ENCODE measurements around the gene MYCBPAP.

Gene MYCBPAP

GRCh38 chr17:50507871-50508572 lies at the start of gene MYCBPAP:
TSS of gene MYCBPAP (plus strand) at chr17:50508439. CDS start at chr17:50508675, 236 bp downstream.
- Histone ChIP-seq H3K27ac (ENCODE audit: low read length) (no peak within 1 kb of the TSS), H3K9me3 (ENCODE audit: control insufficient read depth in 2 of 2, low read length in 2 of 2) (no peaks in the 10 kb centered on the region), H3K4me3 (ENCODE audit: low read length in 2 of 2) (peak within 1 kb of the TSS; percentile 73), H3K4me1 (ENCODE audit: control insufficient read depth, insufficient read depth, low read length) (peaks cover 7% of the 10 kb centered on the region), H3K9ac (ENCODE audit: low read length in 2 of 2) (peak within 1 kb of the TSS; percentile 62 to 77), H3K27me3 (ENCODE audit: control insufficient read depth in 1 of 2, insufficient read depth in 2 of 2, low read length in 2 of 2) (peaks cover 0 to 2% of the 10 kb centered on the region in 2 donors), H3K36me3 (ENCODE audit: control insufficient read depth in 2 of 2, insufficient read depth in 2 of 2, low read length in 2 of 2) (no peaks in the 10 kb centered on the region)

- H3K9me3 ChIP-seq (ENCODE audit: control insufficient read depth in 2 of 2, low read length in 2 of 2), result no peaks in the 10 kb centered on the region
- no peaks in the 10 kb centered on the region for H3K27me3 ChIP-seq (ENCODE audit: control insufficient read depth in 1 of 2, insufficient read depth in 2 of 2, low read length in 2 of 2)
- peaks cover 0 to 3% of the 10 kb centered on the region in 2 donors for H3K36me3 ChIP-seq (ENCODE audit: control insufficient read depth in 2 of 2, insufficient read depth in 2 of 2, low read length in 2 of 2)
- no peak overlapping the region for H3K9ac ChIP-seq (ENCODE audit: low read length in 2 of 2)
- H3K4me1 ChIP-seq (ENCODE audit: control insufficient read depth, insufficient read depth, low read length), result no peaks in the 10 kb centered on the region
- H3K27ac ChIP-seq (ENCODE audit: low read length), result no peak overlapping the region
- H3K4me3 ChIP-seq (ENCODE audit: low read length in 2 of 2), result no peak overlapping the region
Measured at GRCh38 chr17:50458701-50459676, 49.2 kb upstream of the MYCBPAP start.

- Histone ChIP-seq H3K4me3 (ENCODE audit: low read length in 2 of 2) (no peak overlapping the region), H3K9ac (ENCODE audit: low read length in 2 of 2) (no peak overlapping the region), H3K4me1 (ENCODE audit: control insufficient read depth, insufficient read depth, low read length) (no peaks in the 10 kb centered on the region), H3K27ac (ENCODE audit: low read length) (no peak overlapping the region), H3K27me3 (ENCODE audit: control insufficient read depth in 1 of 2, insufficient read depth in 2 of 2, low read length in 2 of 2) (no peaks in the 10 kb centered on the region), H3K9me3 (ENCODE audit: control insufficient read depth in 2 of 2, low read length in 2 of 2) (no peaks in the 10 kb centered on the region), H3K36me3 (ENCODE audit: control insufficient read depth in 2 of 2, insufficient read depth in 2 of 2, low read length in 2 of 2) (peaks cover 0 to 3% of the 10 kb centered on the region in 2 donors)
Measured at GRCh38 chr17:50459756-50460155, 48.5 kb upstream of the MYCBPAP start.

GRCh38 chr17:50460831-50461526 lies 47.3 kb upstream of the MYCBPAP start:
- H3K4me3 ChIP-seq (ENCODE audit: low read length in 2 of 2), result no peak overlapping the region
- H3K9me3 ChIP-seq (ENCODE audit: control insufficient read depth in 2 of 2, low read length in 2 of 2), result no peaks in the 10 kb centered on the region
- H3K36me3 ChIP-seq (ENCODE audit: control insufficient read depth in 2 of 2, insufficient read depth in 2 of 2, low read length in 2 of 2), result no peaks in the 10 kb centered on the region
- H3K9ac ChIP-seq (ENCODE audit: low read length in 2 of 2), result no peak overlapping the region
- H3K27me3 ChIP-seq (ENCODE audit: control insufficient read depth in 1 of 2, insufficient read depth in 2 of 2, low read length in 2 of 2), result peaks cover 0 to 3% of the 10 kb centered on the region in 2 donors
- no peaks in the 10 kb centered on the region for H3K4me1 ChIP-seq (ENCODE audit: control insufficient read depth, insufficient read depth, low read length)
- no peak overlapping the region for H3K27ac ChIP-seq (ENCODE audit: low read length)

- no peaks in the 10 kb centered on the region for H3K4me1 ChIP-seq (ENCODE audit: control insufficient read depth, insufficient read depth, low read length)
- H3K27me3 ChIP-seq (ENCODE audit: control insufficient read depth in 1 of 2, insufficient read depth in 2 of 2, low read length in 2 of 2), result peaks cover 0 to 3% of the 10 kb centered on the region in 2 donors
- no peaks in the 10 kb centered on the region for H3K36me3 ChIP-seq (ENCODE audit: control insufficient read depth in 2 of 2, insufficient read depth in 2 of 2, low read length in 2 of 2)
Measured at GRCh38 chr17:50461550-50462132, 46.6 kb upstream of the MYCBPAP start.

GRCh38 chr17:50462446-50462845 lies 45.8 kb upstream of the MYCBPAP start:
- Histone ChIP-seq H3K4me1 (ENCODE audit: control insufficient read depth, insufficient read depth, low read length) (no peaks in the 10 kb centered on the region), H3K27me3 (ENCODE audit: control insufficient read depth in 1 of 2, insufficient read depth in 2 of 2, low read length in 2 of 2) (peaks cover 3 to 4% of the 10 kb centered on the region in 2 donors), H3K4me3 (ENCODE audit: low read length in 2 of 2) (no peak overlapping the region), H3K9ac (ENCODE audit: low read length in 2 of 2) (no peak overlapping the region), H3K27ac (ENCODE audit: low read length) (no peak overlapping the region), H3K9me3 (ENCODE audit: control insufficient read depth in 2 of 2, low read length in 2 of 2) (no peaks in the 10 kb centered on the region), H3K36me3 (ENCODE audit: control insufficient read depth in 2 of 2, insufficient read depth in 2 of 2, low read length in 2 of 2) (no peaks in the 10 kb centered on the region)

More at GRCh38 chr17:50461550-50462132, 46.6 kb upstream of the MYCBPAP start:
- H3K4me3 ChIP-seq (ENCODE audit: low read length in 2 of 2), result no peak overlapping the region
- H3K9ac ChIP-seq (ENCODE audit: low read length in 2 of 2), result no peak overlapping the region
- H3K27ac ChIP-seq (ENCODE audit: low read length), result no peak overlapping the region
- no peaks in the 10 kb centered on the region for H3K9me3 ChIP-seq (ENCODE audit: control insufficient read depth in 2 of 2, low read length in 2 of 2)

GRCh38 chr17:50464121-50464520 lies 44.1 kb upstream of the MYCBPAP start:
- H3K9me3 ChIP-seq (ENCODE audit: control insufficient read depth in 2 of 2, low read length in 2 of 2), result no peaks in the 10 kb centered on the region
- H3K9ac ChIP-seq (ENCODE audit: low read length in 2 of 2), result no peak overlapping the region
- no peaks in the 10 kb centered on the region for H3K36me3 ChIP-seq (ENCODE audit: control insufficient read depth in 2 of 2, insufficient read depth in 2 of 2, low read length in 2 of 2)

GRCh38 chr17:50464736-50465135 lies 43.5 kb upstream of the MYCBPAP start:
- Histone ChIP-seq H3K9me3 (ENCODE audit: control insufficient read depth in 2 of 2, low read length in 2 of 2) (no peaks in the 10 kb centered on the region), H3K9ac (ENCODE audit: low read length in 2 of 2) (no peak overlapping the region), H3K36me3 (ENCODE audit: control insufficient read depth in 2 of 2, insufficient read depth in 2 of 2, low read length in 2 of 2) (no peaks in the 10 kb centered on the region), H3K4me1 (ENCODE audit: control insufficient read depth, insufficient read depth, low read length) (peaks cover 14% of the 10 kb centered on the region), H3K27ac (ENCODE audit: low read length) (no peak overlapping the region), H3K27me3 (ENCODE audit: control insufficient read depth in 1 of 2, insufficient read depth in 2 of 2, low read length in 2 of 2) (peaks cover 19 to 26% of the 10 kb centered on the region in 2 donors), H3K4me3 (ENCODE audit: low read length in 2 of 2) (no peak overlapping the region)

More at GRCh38 chr17:50464121-50464520, 44.1 kb upstream of the MYCBPAP start:
- Histone ChIP-seq H3K4me3 (ENCODE audit: low read length in 2 of 2) (no peak overlapping the region), H3K27ac (ENCODE audit: low read length) (no peak overlapping the region), H3K4me1 (ENCODE audit: control insufficient read depth, insufficient read depth, low read length) (peaks cover 11% of the 10 kb centered on the region), H3K27me3 (ENCODE audit: control insufficient read depth in 1 of 2, insufficient read depth in 2 of 2, low read length in 2 of 2) (peaks cover 17 to 20% of the 10 kb centered on the region in 2 donors)

- no peaks in the 10 kb centered on the region for H3K36me3 ChIP-seq (ENCODE audit: control insufficient read depth in 2 of 2, insufficient read depth in 2 of 2, low read length in 2 of 2)
- H3K9me3 ChIP-seq (ENCODE audit: control insufficient read depth in 2 of 2, low read length in 2 of 2), result no peaks in the 10 kb centered on the region
Measured at GRCh38 chr17:50465171-50465570, 43.1 kb upstream of the MYCBPAP start.

GRCh38 chr17:50465635-50466034 lies 42.6 kb upstream of the MYCBPAP start:
- H3K9me3 ChIP-seq (ENCODE audit: control insufficient read depth in 2 of 2, low read length in 2 of 2), result no peaks in the 10 kb centered on the region
- peaks cover 14% of the 10 kb centered on the region for H3K4me1 ChIP-seq (ENCODE audit: control insufficient read depth, insufficient read depth, low read length)
- no peaks in the 10 kb centered on the region for H3K36me3 ChIP-seq (ENCODE audit: control insufficient read depth in 2 of 2, insufficient read depth in 2 of 2, low read length in 2 of 2)
- no peak overlapping the region for H3K9ac ChIP-seq (ENCODE audit: low read length in 2 of 2)
- H3K27me3 ChIP-seq (ENCODE audit: control insufficient read depth in 1 of 2, insufficient read depth in 2 of 2, low read length in 2 of 2), result peaks cover 19 to 28% of the 10 kb centered on the region in 2 donors
- H3K27ac ChIP-seq (ENCODE audit: low read length), result no peak overlapping the region
- H3K4me3 ChIP-seq (ENCODE audit: low read length in 2 of 2), result no peak overlapping the region

More at GRCh38 chr17:50465171-50465570, 43.1 kb upstream of the MYCBPAP start:
- Histone ChIP-seq H3K27me3 (ENCODE audit: control insufficient read depth in 1 of 2, insufficient read depth in 2 of 2, low read length in 2 of 2) (peaks cover 19 to 28% of the 10 kb centered on the region in 2 donors), H3K4me3 (ENCODE audit: low read length in 2 of 2) (no peak overlapping the region), H3K9ac (ENCODE audit: low read length in 2 of 2) (no peak overlapping the region), H3K27ac (ENCODE audit: low read length) (no peak overlapping the region), H3K4me1 (ENCODE audit: control insufficient read depth, insufficient read depth, low read length) (peaks cover 14% of the 10 kb centered on the region)

All from stomach smooth muscle (tissue), 2 donors.